HepG2 (cell line): ENCODE measurements around the gene ARHGAP25. TPM values are rescaled to one million over a fixed set of nuclear protein-coding genes. Genes with fewer than 3 reads are reported as not detected.
A peak's percentile ranks its signal among the peaks of the same experiment; 100 is the strongest.

Experiments used
- ATAC-seq: fragments of 200-7000 bp; cut with Tn5 transposase; 3 replicates; pipeline ENCODE4 v1.9.1; 2020; ENCODE audit warnings: mild to moderate bottlenecking, moderate library complexity
- BruUV-seq: library from RNA; stranded (reverse); fragments of 400-500 nt; replicated peaks from 2 replicates; lab custom pipeline; 2021; lab: Mats Ljungman, UMichigan
- CTCF ChIA-PET: fragments of 300-600 bp; formaldehyde crosslinking; extraction: SDS; loops from one replicate; lab custom pipeline; 2021; ENCODE audit warnings: low total read pairs, inconsistent platforms, low intra/inter-chr PET ratio; lab: Yijun Ruan, JAX
- POLR2A ChIA-PET: fragments of 350-600 bp; sonication (Branson Sonifier 250); formaldehyde crosslinking; loops from one replicate; lab custom pipeline; 2020; ENCODE audit warnings: antibody characterized with exemption, inconsistent platforms; lab: Yijun Ruan, JAX
- DNase-seq: peaks from one replicate; pipeline ENCODE4 v3.0.0-alpha.2; 2015; ENCODE audit warnings: low spot score
- FAIRE-seq: peaks from 3 replicates; lab custom pipeline; 2011; peaks lifted over from hg19 to GRCh38; lab: Jason Lieb, UNC
- H2AFZ ChIP-seq: one replicate; pipeline ENCODE4 v1.6.1; 2011; ENCODE audit warnings: low read length, inconsistent platforms
- H3K27ac ChIP-seq: fragments of 300-600 bp; 3 replicates; pipeline ENCODE4 v1.8.0; 2011; ENCODE audit warnings: mixed run types, mild to moderate bottlenecking, mixed read lengths, low read length, inconsistent platforms; ENCODE audit not compliant: insufficient read depth; ENCODE audit errors: extremely low read length
- H3K27me3 ChIP-seq, 2 experiments: fragments of 200-600 bp in 1 of 2; 2 replicates in 1 of 2; 3 replicates in 1 of 2; pipeline versions ENCODE4 v1.6.0 to v1.8.0; 2011; ENCODE audit warnings: low read length in 2 of 2, mild to moderate bottlenecking in 2 of 2, moderate library complexity in 2 of 2, inconsistent platforms in 1 of 2; ENCODE audit not compliant: insufficient read depth in 2 of 2, control insufficient read depth in 1 of 2
- H3K36me3 ChIP-seq, 2 experiments: fragments of 200-600 bp in 1 of 2; replicated peaks in 1 of 2; 2 replicates in 1 of 2; 3 replicates in 1 of 2; pipeline versions ENCODE4 v1.5.1 to v1.8.0; 2011; ENCODE audit warnings: low read length in 2 of 2, inconsistent platforms in 1 of 2; ENCODE audit not compliant: insufficient read depth in 2 of 2, control insufficient read depth in 1 of 2
- H3K4me1 ChIP-seq: 2 replicates; pipeline ENCODE4 v1.5.1; 2012; ENCODE audit warnings: low read length, inconsistent platforms; ENCODE audit not compliant: insufficient read depth
- H3K4me2 ChIP-seq: 2 replicates; pipeline ENCODE4 v1.6.0; 2011; ENCODE audit warnings: low read depth, low read length, inconsistent platforms
- H3K4me3 ChIP-seq, 3 experiments: fragments of 200-600 bp in 1 of 3; sonication (generic), shearing (Covaris generic) in 1 of 3; replicated peaks in 1 of 3; 2 replicates each; pipeline ENCODE4 v1.5.1; 2011 to 2016; ENCODE audit warnings: low read length in 3 of 3, inconsistent platforms in 2 of 3, low read depth in 2 of 3, mild to moderate bottlenecking in 2 of 3, control low read depth in 1 of 3, mixed read lengths in 1 of 3; ENCODE audit not compliant: insufficient read depth in 1 of 3
- H3K79me2 ChIP-seq: one replicate; pipeline ENCODE4 v1.6.1; 2011; ENCODE audit warnings: low read length, inconsistent platforms; ENCODE audit not compliant: insufficient read depth
- H3K9ac ChIP-seq: 2 replicates; pipeline ENCODE4 v1.6.0; 2011; ENCODE audit warnings: mild to moderate bottlenecking, low read depth, low read length, inconsistent platforms; ENCODE audit not compliant: insufficient read depth
- H3K9me3 ChIP-seq: 2 replicates; pipeline ENCODE4 v1.5.1; 2012; ENCODE audit warnings: mild to moderate bottlenecking, low read length
- H4K20me1 ChIP-seq: 2 replicates; pipeline ENCODE4 v1.6.0; 2011; ENCODE audit warnings: inconsistent platforms, mild to moderate bottlenecking, low read length, moderate library complexity; ENCODE audit not compliant: insufficient read depth
- HES4 ChIP-seq: sonication (generic); formaldehyde crosslinking; IDR thresholded peaks from 2 replicates; pipeline ENCODE4 v1.9.0; 2021; ENCODE audit warnings: mild to moderate bottlenecking, missing genetic modification reagents, borderline replicate concordance
- HMG20A ChIP-seq: IDR thresholded peaks from 2 replicates; pipeline ENCODE4 v1.6.1; 2016; ENCODE audit warnings: borderline replicate concordance
- NFIB ChIP-seq: sonication (generic); formaldehyde crosslinking; IDR thresholded peaks from 2 replicates; pipeline ENCODE4 v1.9.0; 2021; ENCODE audit warnings: missing genetic modification reagents, mild to moderate bottlenecking, borderline replicate concordance
- NFYC ChIP-seq: IDR thresholded peaks from 2 replicates; pipeline ENCODE4 v1.6.1; 2016; ENCODE audit warnings: missing genetic modification reagents, missing compliant biosample characterization
- SALL1 ChIP-seq: sonication (generic); formaldehyde crosslinking; IDR thresholded peaks from 2 replicates; pipeline ENCODE4 v1.8.0; 2022; ENCODE audit warnings: mild to moderate bottlenecking, missing genetic modification reagents
- STAG1 ChIP-seq: sonication (generic); formaldehyde crosslinking; IDR thresholded peaks from 2 replicates; pipeline ENCODE4 v1.4.0; 2020; ENCODE audit warnings: missing genetic modification reagents
- XRCC5 ChIP-seq: fragments of 200-400 bp; formaldehyde crosslinking; optimal IDR thresholded peaks from 2 replicates; pipeline ENCODE3; 2017; ENCODE audit warnings: mild to moderate bottlenecking, low read length
- YY1 ChIP-seq: IDR thresholded peaks from 2 replicates; pipeline ENCODE4 v1.6.1; 2011; ENCODE audit warnings: low read length, low read depth, moderate library complexity, mild to moderate bottlenecking; ENCODE audit not compliant: insufficient read depth, insufficient replicate concordance
- ZFY ChIP-seq: sonication (generic); formaldehyde crosslinking; IDR thresholded peaks from 2 replicates; pipeline ENCODE4 v1.4.0; 2020; ENCODE audit warnings: missing genetic modification reagents
- ZNF138 ChIP-seq: sonication (generic); formaldehyde crosslinking; IDR thresholded peaks from 2 replicates; pipeline ENCODE4 v1.5.0; 2020; ENCODE audit warnings: mild to moderate bottlenecking, low read depth, missing genetic modification reagents
- ZNF501 ChIP-seq: sonication (generic); formaldehyde crosslinking; IDR thresholded peaks from 2 replicates; pipeline ENCODE4 v1.5.1; 2020; ENCODE audit warnings: mild to moderate bottlenecking, moderate library complexity, missing genetic modification reagents
- ZNF513 ChIP-seq: sonication (generic); formaldehyde crosslinking; conservative IDR thresholded peaks from 2 replicates; pipeline ENCODE4 v1.5.0; 2020; ENCODE audit warnings: missing genetic modification reagents
- ZNF883 ChIP-seq: sonication (generic); formaldehyde crosslinking; IDR thresholded peaks from 2 replicates; pipeline ENCODE4 v1.5.1; 2020; ENCODE audit warnings: mild to moderate bottlenecking, missing genetic modification reagents; ENCODE audit errors: not compliant biosample characterization
- WGBS: methylation state at CpG from one replicate; pipeline ENCODE4 v1.1.6; 2017; ENCODE audit warnings: low lambda C conversion rate; 5-methylcytosine and 5-hydroxymethylcytosine counted together
- in situ Hi-C: cut with HindIII; loops from 2 replicates; pipeline ENCODE4 v1.10.0; 2017; ENCODE audit warnings: low pct_unique_long_range_greater_than_20kb; ENCODE audit not compliant: extremely low pct_ligation_motif_present
- intact Hi-C: fragments of 100-400 bp; cut with micrococcal nuclease; formaldehyde crosslinking; loops from one replicate; pipeline ENCODE4 v1.10.0; 2022; ENCODE audit not compliant: unreplicated experiment
- polyA plus RNA-seq, 8 experiments: library from polyadenylated mRNA; depleted of rRNA in 3 of 8; stranded (reverse) in 7 of 8; unstranded in 1 of 8; fragments of >200 nt; fragmentation: Illumina TruSeq in 4 of 8; extraction: Trizol in 4 of 8; gene quantifications; 2 replicates each; pipeline versions ENCODE4 v1.2.1 to v1.2.3, GENCODE V29; 2011 to 2016; ENCODE audit warnings: low read depth in 4 of 8, missing spikeins in 1 of 8, mixed read lengths in 1 of 8; ENCODE audit not compliant: insufficient read depth in 1 of 8
- total RNA-seq, 5 experiments: library from RNA; depleted of rRNA; stranded (reverse); fragments of >200 nt; fragmentation: Illumina TruSeq; extraction: Trizol; gene quantifications; 2 replicates each; pipeline ENCODE4 v1.2.3, GENCODE V29; 2016; ENCODE audit warnings: low read depth in 1 of 5
- TF ChIP-seq, protein P1 (sequence below): sonication (generic); formaldehyde crosslinking; IDR thresholded peaks from 2 replicates; pipeline ENCODE4 v1.5.0; 2020; ENCODE audit warnings: mild to moderate bottlenecking, missing genetic modification reagents, moderate library complexity
- TF ChIP-seq, protein P2 (sequence below): sonication (generic); formaldehyde crosslinking; IDR thresholded peaks from 2 replicates; pipeline ENCODE4 v1.4.0; 2020; ENCODE audit warnings: missing genetic modification reagents
- TF ChIP-seq, protein P3 (sequence below): IDR thresholded peaks from 2 replicates; pipeline ENCODE4 v1.6.1; 2016; ENCODE audit warnings: missing compliant biosample characterization, missing genetic modification reagents, borderline replicate concordance

Gene ARHGAP25
- total and polyA plus RNA-seq, 2 of the 13 experiments (the other 11 are each of a cell fraction or from before 2014, with no cell fraction given), result not detected

- DNase-seq (peak; percentile 55), FAIRE-seq (peak; percentile 81), ATAC-seq (peak; percentile 97)
- no peaks in the 10 kb centered on the region for H3K4me1 ChIP-seq
- CTCF ChIA-PET, result interaction anchor here (1.0 to 2.6 kb wide), 2 partner anchors 85 to 87 kb away, joined by 3 to 16 read pairs; no protein-coding TSS in a partner anchor
- no peak overlapping the region for H3K9ac ChIP-seq
- H3K9me3 ChIP-seq, result 0 out of 2 replicates have a peak, but pooled peaks cover 4% of the 10 kb centered on the region
- H2AFZ ChIP-seq, result no peak overlapping the region
- no peak overlapping the region for H3K4me2 ChIP-seq
- POLR2A ChIA-PET, result no interaction called here
- H3K79me2 ChIP-seq, result no peaks in the 10 kb centered on the region
- H3K27ac ChIP-seq, result no peak overlapping the region
- no peak overlapping the region for H3K4me3 ChIP-seq
- in situ Hi-C loops (no loop called here), intact Hi-C loops (loop anchor here (1.0 to 5.0 kb wide), 3 partner anchors 70 to 374 kb away; no protein-coding TSS in a partner anchor)
- WGBS, result 26% methylated on average over 10 of the region's 15 CpGs
- H4K20me1 ChIP-seq, result no peaks in the 10 kb centered on the region
- no peaks in the 10 kb centered on the region for H3K36me3 ChIP-seq
- peaks cover 4 to 8% of the 10 kb centered on the region in 2 experiments; a peak in 3 of 5 replicates for H3K27me3 ChIP-seq
- no TSS peak for BruUV-seq
- TF ChIP-seq, protein P1, sequence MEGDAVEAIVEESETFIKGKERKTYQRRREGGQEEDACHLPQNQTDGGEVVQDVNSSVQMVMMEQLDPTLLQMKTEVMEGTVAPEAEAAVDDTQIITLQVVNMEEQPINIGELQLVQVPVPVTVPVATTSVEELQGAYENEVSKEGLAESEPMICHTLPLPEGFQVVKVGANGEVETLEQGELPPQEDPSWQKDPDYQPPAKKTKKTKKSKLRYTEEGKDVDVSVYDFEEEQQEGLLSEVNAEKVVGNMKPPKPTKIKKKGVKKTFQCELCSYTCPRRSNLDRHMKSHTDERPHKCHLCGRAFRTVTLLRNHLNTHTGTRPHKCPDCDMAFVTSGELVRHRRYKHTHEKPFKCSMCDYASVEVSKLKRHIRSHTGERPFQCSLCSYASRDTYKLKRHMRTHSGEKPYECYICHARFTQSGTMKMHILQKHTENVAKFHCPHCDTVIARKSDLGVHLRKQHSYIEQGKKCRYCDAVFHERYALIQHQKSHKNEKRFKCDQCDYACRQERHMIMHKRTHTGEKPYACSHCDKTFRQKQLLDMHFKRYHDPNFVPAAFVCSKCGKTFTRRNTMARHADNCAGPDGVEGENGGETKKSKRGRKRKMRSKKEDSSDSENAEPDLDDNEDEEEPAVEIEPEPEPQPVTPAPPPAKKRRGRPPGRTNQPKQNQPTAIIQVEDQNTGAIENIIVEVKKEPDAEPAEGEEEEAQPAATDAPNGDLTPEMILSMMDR (CRISPR knock-in tag), result peak; percentile 86
- TF ChIP-seq ZNF513 (no peak), HMG20A (CRISPR knock-in tag) (no peak), ZNF883 (no peak), YY1 (peak; percentile 16), ZNF138 (CRISPR knock-in tag) (no peak), NFYC (CRISPR knock-in tag) (no peak), XRCC5 (peak; percentile 79), ZFY (CRISPR knock-in tag) (peak; percentile 31; the same call in 1 of the 2 replicates), HES4 (CRISPR knock-in tag) (no peak), STAG1 (CRISPR knock-in tag) (peak; percentile 64), ZNF501 (0 out of 2 replicates have a peak, but pooled peaks have one; percentile 40), NFIB (CRISPR knock-in tag) (no peak), SALL1 (CRISPR knock-in tag) (0 out of 2 replicates have a peak, but pooled peaks have one; percentile 26)
- TF ChIP-seq, protein P2, sequence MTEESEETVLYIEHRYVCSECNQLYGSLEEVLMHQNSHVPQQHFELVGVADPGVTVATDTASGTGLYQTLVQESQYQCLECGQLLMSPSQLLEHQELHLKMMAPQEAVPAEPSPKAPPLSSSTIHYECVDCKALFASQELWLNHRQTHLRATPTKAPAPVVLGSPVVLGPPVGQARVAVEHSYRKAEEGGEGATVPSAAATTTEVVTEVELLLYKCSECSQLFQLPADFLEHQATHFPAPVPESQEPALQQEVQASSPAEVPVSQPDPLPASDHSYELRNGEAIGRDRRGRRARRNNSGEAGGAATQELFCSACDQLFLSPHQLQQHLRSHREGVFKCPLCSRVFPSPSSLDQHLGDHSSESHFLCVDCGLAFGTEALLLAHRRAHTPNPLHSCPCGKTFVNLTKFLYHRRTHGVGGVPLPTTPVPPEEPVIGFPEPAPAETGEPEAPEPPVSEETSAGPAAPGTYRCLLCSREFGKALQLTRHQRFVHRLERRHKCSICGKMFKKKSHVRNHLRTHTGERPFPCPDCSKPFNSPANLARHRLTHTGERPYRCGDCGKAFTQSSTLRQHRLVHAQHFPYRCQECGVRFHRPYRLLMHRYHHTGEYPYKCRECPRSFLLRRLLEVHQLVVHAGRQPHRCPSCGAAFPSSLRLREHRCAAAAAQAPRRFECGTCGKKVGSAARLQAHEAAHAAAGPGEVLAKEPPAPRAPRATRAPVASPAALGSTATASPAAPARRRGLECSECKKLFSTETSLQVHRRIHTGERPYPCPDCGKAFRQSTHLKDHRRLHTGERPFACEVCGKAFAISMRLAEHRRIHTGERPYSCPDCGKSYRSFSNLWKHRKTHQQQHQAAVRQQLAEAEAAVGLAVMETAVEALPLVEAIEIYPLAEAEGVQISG (CRISPR knock-in tag), result peak; percentile 27; the same call in 1 of the 2 replicates
- TF ChIP-seq, protein P3, sequence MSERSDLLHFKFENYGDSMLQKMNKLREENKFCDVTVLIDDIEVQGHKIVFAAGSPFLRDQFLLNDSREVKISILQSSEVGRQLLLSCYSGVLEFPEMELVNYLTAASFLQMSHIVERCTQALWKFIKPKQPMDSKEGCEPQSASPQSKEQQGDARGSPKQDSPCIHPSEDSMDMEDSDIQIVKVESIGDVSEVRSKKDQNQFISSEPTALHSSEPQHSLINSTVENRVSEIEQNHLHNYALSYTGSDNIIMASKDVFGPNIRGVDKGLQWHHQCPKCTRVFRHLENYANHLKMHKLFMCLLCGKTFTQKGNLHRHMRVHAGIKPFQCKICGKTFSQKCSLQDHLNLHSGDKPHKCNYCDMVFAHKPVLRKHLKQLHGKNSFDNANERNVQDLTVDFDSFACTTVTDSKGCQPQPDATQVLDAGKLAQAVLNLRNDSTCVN (CRISPR knock-in tag), result no peak
Observed at GRCh38 chr2:68837164-68837860, 102.7 kb downstream of the ARHGAP25 start.
